BLaER1 treated with 17β-estradiol and CSF1 and Interleukin-3, amounts not matched to agents 10 nM and 100 nM (cell line): ENCODE measurements around the gene MYOCD.

Source experiments
- H3K27ac ChIP-seq, 11 experiments: shearing (Covaris generic); formaldehyde crosslinking; 2 replicates each; pipeline ENCODE4 v1.8.1; 2022
- H3K27me3 ChIP-seq, 11 experiments: shearing (Covaris generic); formaldehyde crosslinking; 2 replicates each; pipeline ENCODE4 v1.8.1; 2022
- H3K36me3 ChIP-seq, 11 experiments: shearing (Covaris generic); formaldehyde crosslinking; 2 replicates each; pipeline ENCODE4 v1.8.1; 2022
- H3K4me1 ChIP-seq, 10 experiments: shearing (Covaris generic); formaldehyde crosslinking; 2 replicates each; pipeline ENCODE4 v1.8.1; 2022
- H3K4me2 ChIP-seq, 11 experiments: shearing (Covaris generic); formaldehyde crosslinking; 2 replicates each; pipeline ENCODE4 v1.8.1; 2022
- H3K4me3 ChIP-seq, 10 experiments: shearing (Covaris generic); formaldehyde crosslinking; 2 replicates each; pipeline ENCODE4 v1.8.1; 2022
- H3K9ac ChIP-seq, 11 experiments: shearing (Covaris generic); formaldehyde crosslinking; 2 replicates each; pipeline ENCODE4 v1.8.1; 2022
- H3K9me3 ChIP-seq, 11 experiments: shearing (Covaris generic); formaldehyde crosslinking; replicated peaks in 1 of 11; 2 replicates each; pipeline ENCODE4 v1.8.1; 2022
- H4K20me1 ChIP-seq, 11 experiments: shearing (Covaris generic); formaldehyde crosslinking; 2 replicates each; pipeline ENCODE4 v1.8.1; 2022
- Cebpa-rat ChIP-seq, 11 experiments: shearing (Covaris generic); IDR thresholded peaks; 2 replicates each; pipeline ENCODE4 v1.8.1; 2022

Gene MYOCD

GRCh38 chr17:12637745-12638651, 27.7 kb upstream of the MYOCD start:
- no peaks in the 10 kb centered on the region for H3K27me3 ChIP-seq
- H3K4me2 ChIP-seq: peak overlapping the region in 1 of 11 experiments; percentile 10; a peak in 1 of 22 replicates
- peaks cover 0 to 26% (median 2%) of the 10 kb centered on the region in 10 experiments; a peak in 5 of 20 replicates for H3K4me1 ChIP-seq
- peaks cover 0 to 3% (median 0%) of the 10 kb centered on the region in 11 experiments; a peak in 1 of 22 replicates for H3K9me3 ChIP-seq
- TF ChIP-seq Cebpa-rat (IDR thresholded peaks at IDR 0.05): no peak
- H3K9ac ChIP-seq: no peak overlapping the region
- no peaks in the 10 kb centered on the region for H4K20me1 ChIP-seq
- H3K36me3 ChIP-seq: no peaks in the 10 kb centered on the region
- no peak overlapping the region for H3K27ac ChIP-seq
- H3K4me3 ChIP-seq: no peak overlapping the region

GRCh38 chr17:12640364-12640763, 25.3 kb upstream of the MYOCD start:
- H4K20me1 ChIP-seq: no peaks in the 10 kb centered on the region
- H3K9me3 ChIP-seq: peaks cover 0 to 3% (median 0%) of the 10 kb centered on the region in 11 experiments; a peak in 1 of 22 replicates
- no peak overlapping the region for H3K4me3 ChIP-seq
- H3K27ac ChIP-seq: peak overlapping the region in 1 of 11 experiments; percentile 4; a peak in 1 of 22 replicates
- H3K36me3 ChIP-seq: no peaks in the 10 kb centered on the region
- H3K4me2 ChIP-seq: peak overlapping the region in 2 of 11 experiments; percentile 2 to 17; a peak in 2 of 22 replicates
- no peak overlapping the region for H3K9ac ChIP-seq
- H3K27me3 ChIP-seq: no peaks in the 10 kb centered on the region
- peaks cover 0 to 26% (median 0%) of the 10 kb centered on the region in 10 experiments; a peak in 3 of 20 replicates for H3K4me1 ChIP-seq
- no peak for TF ChIP-seq Cebpa-rat (IDR thresholded peaks at IDR 0.05)

- H3K4me2 ChIP-seq: no peak overlapping the region
- H3K4me3 ChIP-seq: no peak overlapping the region
- H3K27me3 ChIP-seq: no peaks in the 10 kb centered on the region
- no peak for TF ChIP-seq Cebpa-rat (IDR thresholded peaks at IDR 0.05)
- no peak overlapping the region for H3K9ac ChIP-seq
- peaks cover 0 to 26% (median 0%) of the 10 kb centered on the region in 10 experiments; a peak in 3 of 20 replicates for H3K4me1 ChIP-seq
- H3K9me3 ChIP-seq: peaks cover 0 to under 1% (median 0%) of the 10 kb centered on the region in 11 experiments; a peak in 1 of 22 replicates
- no peaks in the 10 kb centered on the region for H4K20me1 ChIP-seq
- H3K27ac ChIP-seq: peak overlapping the region in 1 of 11 experiments; percentile 4; a peak in 1 of 22 replicates
- H3K36me3 ChIP-seq: no peaks in the 10 kb centered on the region
These were observed 24.6 kb upstream of the MYOCD start for GRCh38 chr17:12641084-12641483.

GRCh38 chr17:12642034-12642433, 23.7 kb upstream of the MYOCD start:
- H3K27ac ChIP-seq: no peak overlapping the region
- no peaks in the 10 kb centered on the region for H3K9me3 ChIP-seq
- H3K27me3 ChIP-seq: no peaks in the 10 kb centered on the region
- H4K20me1 ChIP-seq: no peaks in the 10 kb centered on the region
- H3K4me2 ChIP-seq: no peak overlapping the region
- TF ChIP-seq Cebpa-rat (IDR thresholded peaks at IDR 0.05): no peak
- peaks cover 0 to 16% (median 0%) of the 10 kb centered on the region in 10 experiments; a peak in 3 of 20 replicates for H3K4me1 ChIP-seq
- no peak overlapping the region for H3K9ac ChIP-seq
- H3K36me3 ChIP-seq: no peaks in the 10 kb centered on the region
- no peak overlapping the region for H3K4me3 ChIP-seq

DNA sequence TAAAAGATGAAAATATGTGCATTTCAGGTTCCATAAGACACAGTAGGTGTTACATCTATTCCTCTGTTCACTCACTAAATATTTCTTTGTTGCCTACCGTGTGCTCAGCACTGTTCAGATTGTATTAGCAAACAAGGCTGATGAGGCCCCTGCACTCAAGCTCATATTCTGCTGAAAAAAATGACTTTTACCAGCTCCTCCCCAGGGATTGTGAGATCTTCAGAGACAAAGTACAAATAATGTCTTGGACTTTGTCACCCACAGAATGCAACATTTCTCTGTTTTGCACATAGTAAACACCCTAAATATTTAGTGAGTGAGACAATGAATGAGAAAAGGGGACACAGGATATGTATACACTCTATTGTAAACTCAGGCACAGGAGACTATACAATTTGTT, 21.9 kb upstream of the MYOCD start:
- Histone ChIP-seq H4K20me1 (no peaks in the 10 kb centered on the region), H3K9ac (no peak overlapping the region), H3K36me3 (no peaks in the 10 kb centered on the region), H3K9me3 (no peaks in the 10 kb centered on the region), H3K27ac (no peak overlapping the region), H3K4me1 (peaks cover 0 to 8% (median 0%) of the 10 kb centered on the region in 10 experiments; a peak in 2 of 20 replicates), H3K4me3 (no peak overlapping the region), H3K4me2 (no peak overlapping the region), H3K27me3 (no peaks in the 10 kb centered on the region)
- TF ChIP-seq Cebpa-rat (IDR thresholded peaks at IDR 0.05): no peak

DNA sequence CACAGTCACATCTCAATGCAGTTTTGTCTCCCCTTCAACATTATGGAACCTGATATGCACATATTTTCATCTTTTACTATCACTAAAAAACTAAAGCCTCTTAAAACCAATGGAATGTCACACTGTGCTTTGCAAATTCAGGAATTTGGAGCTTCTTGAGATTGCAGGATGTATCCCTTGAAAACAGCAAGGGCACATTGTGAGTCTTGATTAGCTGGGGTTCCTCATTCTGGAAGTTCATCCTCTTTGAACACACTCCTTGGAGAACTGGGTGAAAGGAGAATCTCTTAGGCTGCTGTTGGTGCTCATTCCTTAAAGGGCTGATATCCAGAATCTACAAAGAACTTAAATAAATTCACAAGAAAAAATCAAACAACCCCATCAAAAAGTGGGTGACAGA, 21.1 kb upstream of the MYOCD start:
- Histone ChIP-seq H4K20me1 (no peaks in the 10 kb centered on the region), H3K27me3 (no peaks in the 10 kb centered on the region), H3K27ac (no peak overlapping the region), H3K9me3 (no peaks in the 10 kb centered on the region), H3K4me2 (no peak overlapping the region), H3K4me1 (peaks cover 0 to 8% (median 0%) of the 10 kb centered on the region in 10 experiments; a peak in 2 of 20 replicates), H3K36me3 (no peaks in the 10 kb centered on the region), H3K9ac (no peak overlapping the region), H3K4me3 (no peak overlapping the region)
- no peak for TF ChIP-seq Cebpa-rat (IDR thresholded peaks at IDR 0.05)

- H3K4me2 ChIP-seq: no peak overlapping the region
- H3K4me3 ChIP-seq: no peak overlapping the region
- H4K20me1 ChIP-seq: no peaks in the 10 kb centered on the region
- H3K4me1 ChIP-seq: no peaks in the 10 kb centered on the region
- no peaks in the 10 kb centered on the region for H3K9me3 ChIP-seq
- H3K9ac ChIP-seq: no peak overlapping the region
- no peak; a peak in 1 of 22 replicates for TF ChIP-seq Cebpa-rat (IDR thresholded peaks at IDR 0.05)
- H3K27me3 ChIP-seq: no peaks in the 10 kb centered on the region
- H3K27ac ChIP-seq: no peak overlapping the region
- no peaks in the 10 kb centered on the region for H3K36me3 ChIP-seq
These were observed 18.8 kb upstream of the MYOCD start for GRCh38 chr17:12646761-12647422.

DNA sequence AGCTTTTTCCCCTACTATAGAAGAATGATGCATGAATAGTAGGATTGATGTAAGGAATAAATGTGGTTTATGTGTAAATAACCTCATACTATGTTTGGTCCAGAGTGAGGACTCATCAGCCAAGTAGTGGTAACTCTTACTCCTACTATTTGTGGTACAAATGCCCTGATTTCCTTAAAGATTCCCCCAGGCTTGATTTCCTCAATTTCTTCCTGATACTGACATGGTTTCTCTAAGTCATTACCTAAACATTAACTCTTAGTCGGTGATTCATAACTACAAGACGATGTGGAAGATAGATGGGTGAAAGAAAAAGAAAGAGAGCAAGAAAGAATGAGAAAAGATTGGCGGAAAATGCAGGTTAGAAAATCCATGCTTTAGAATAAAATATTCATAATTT, 17.2 kb upstream of the MYOCD start:
- Histone ChIP-seq H3K9me3 (no peaks in the 10 kb centered on the region), H3K27ac (no peak overlapping the region), H3K4me3 (no peak overlapping the region), H3K4me2 (no peak overlapping the region), H3K4me1 (peaks cover 0 to 7% (median 0%) of the 10 kb centered on the region in 10 experiments; a peak in 6 of 20 replicates), H3K36me3 (no peaks in the 10 kb centered on the region), H3K27me3 (no peaks in the 10 kb centered on the region), H4K20me1 (no peaks in the 10 kb centered on the region), H3K9ac (no peak overlapping the region)
- TF ChIP-seq Cebpa-rat (IDR thresholded peaks at IDR 0.05): no peak

- no peak overlapping the region for H3K4me3 ChIP-seq
- no peak for TF ChIP-seq Cebpa-rat (IDR thresholded peaks at IDR 0.05)
- H3K4me2 ChIP-seq: no peak overlapping the region
- H3K27ac ChIP-seq: no peak overlapping the region
- H4K20me1 ChIP-seq: no peaks in the 10 kb centered on the region
- no peak overlapping the region for H3K9ac ChIP-seq
- peaks cover 0 to 8% (median 0%) of the 10 kb centered on the region in 10 experiments; a peak in 6 of 20 replicates for H3K4me1 ChIP-seq
- no peaks in the 10 kb centered on the region for H3K27me3 ChIP-seq
- no peaks in the 10 kb centered on the region for H3K36me3 ChIP-seq
- no peaks in the 10 kb centered on the region for H3K9me3 ChIP-seq
These were observed 9.8 kb upstream of the MYOCD start for GRCh38 chr17:12655936-12656335.
